Umbilical cord (tissue), 2 donors: ENCODE measurements around the gene STT3A. TPM values are rescaled to one million over a fixed set of nuclear protein-coding genes. Genes with fewer than 3 reads are reported as not detected.

Experiments
- DNase-seq: peaks from one replicate; pipeline ENCODE4 v3.0.0-alpha.2; 2015; ENCODE audit warnings: low spot score
- total RNA-seq: library from RNA; depleted of rRNA; stranded (reverse); fragments of >200 nt; gene quantifications from one replicate; pipeline ENCODE4 v1.2.3, GENCODE V29; 2014; ENCODE audit warnings: low replicate concordance; ENCODE audit not compliant: insufficient read depth

The STT3A gene
- total RNA-seq, 1 donor from 2014 or later: 103 TPM

DNA sequence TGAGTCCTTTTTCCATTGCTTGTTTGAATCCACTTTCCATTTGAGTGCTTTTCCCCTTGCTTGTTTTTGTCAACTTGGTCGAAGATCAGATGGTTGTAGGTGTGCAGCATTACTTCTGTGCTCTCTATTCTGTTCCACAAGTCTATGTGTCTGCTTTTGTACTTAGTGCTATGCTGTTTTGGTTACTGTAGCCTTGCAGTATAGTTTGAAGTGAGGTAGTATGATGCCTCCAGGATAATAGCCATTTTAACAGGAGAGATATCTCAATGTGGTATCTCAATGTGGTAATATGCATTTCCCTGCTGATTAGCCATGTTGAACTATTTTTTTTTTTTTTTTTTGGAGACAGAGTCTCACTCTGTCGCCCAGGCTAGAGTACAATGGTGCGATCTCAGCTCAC, 71.3 kb downstream of the STT3A start:
- no peak for DNase-seq

GRCh38 chr11:125667151-125667550, 74.5 kb downstream of the STT3A start:
- no peak for DNase-seq

DNA sequence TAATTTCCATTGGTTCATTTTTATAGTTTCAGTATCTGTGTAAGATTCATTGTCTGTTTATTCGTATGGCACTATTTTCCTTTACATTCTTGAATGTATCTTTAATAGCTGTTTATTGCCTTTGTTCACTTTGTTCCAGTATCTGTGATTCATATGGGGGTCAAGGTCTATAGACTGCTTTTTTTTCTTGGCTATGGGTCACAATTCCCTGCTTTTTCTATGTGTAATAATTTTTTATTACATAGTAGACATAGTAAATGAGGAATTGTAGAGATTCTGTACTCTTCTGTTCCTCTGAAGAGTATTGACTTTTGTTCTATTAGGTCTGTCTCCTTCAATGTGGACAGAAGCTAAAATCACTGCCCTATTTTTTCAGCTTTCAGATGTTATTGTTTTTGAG, 77.5 kb downstream of the STT3A start:
- no peak for DNase-seq

GRCh38 chr11:125671561-125671960, 78.9 kb downstream of the STT3A start:
- DNase-seq: no peak

Other genes starting within 250 kb of the STT3A start
- gene FEZ1, start 96.6 kb upstream of the STT3A start, total RNA-seq: 22.4 TPM
- gene EI24, start 23.4 kb upstream of the STT3A start, total RNA-seq: 62.4 TPM
- 80.2 TPM for gene CHEK1, start 32.3 kb downstream of the STT3A start, total RNA-seq
- 2.2 TPM for gene ACRV1, start 88.0 kb downstream of the STT3A start, total RNA-seq
- gene PATE1, start 153.4 kb downstream of the STT3A start, total RNA-seq: 0.96 TPM
- gene PATE2, start 186.0 kb downstream of the STT3A start, total RNA-seq: 12.5 TPM
- gene PATE3, start 195.3 kb downstream of the STT3A start, total RNA-seq: not detected
- 5.3 TPM for gene PATE4, start 240.5 kb downstream of the STT3A start, total RNA-seq